Naive thymus-derived CD4-positive, alpha-beta T cell (primary cell): ENCODE data around the gene MPL. TPM values are rescaled to one million over a fixed set of nuclear protein-coding genes. Genes with fewer than 3 reads are reported as not detected.

Experiments
- ATAC-seq: fragments of 150-1000 bp; cut with Tn5 transposase; 2 replicates; pipeline ENCODE4 v1.10.0; 2021; ENCODE audit warnings: mild to moderate bottlenecking, moderate library complexity
- CTCF ChIA-PET: fragments of 350-600 bp; sonication (Branson Sonifier 250); formaldehyde crosslinking; loops from one replicate; lab custom pipeline; 2021; ENCODE audit warnings: antibody characterized with exemption; lab: Charles Lee
- POLR2A ChIA-PET: fragments of 350-600 bp; sonication (Branson Sonifier 250); formaldehyde crosslinking; loops from one replicate; lab custom pipeline; 2021; ENCODE audit warnings: antibody characterized with exemption, inconsistent platforms; lab: Charles Lee
- DNase-seq, 9 donors: peaks; one replicate each; pipeline versions ENCODE4 v3.0.0 to v3.0.0-alpha.2; 2020 to 2022; ENCODE audit warnings: mixed read lengths in 1 of 9
- H3K27ac ChIP-seq: one replicate; pipeline ENCODE4 v1.7.0; 2013; ENCODE audit warnings: mild to moderate bottlenecking, low read depth, low read length, moderate library complexity
- H3K27me3 ChIP-seq, 2 donors: one replicate each; pipeline ENCODE4 v1.7.0; 2013; ENCODE audit warnings: low read length in 2 of 2, mild to moderate bottlenecking in 2 of 2, moderate library complexity in 2 of 2; ENCODE audit not compliant: control insufficient read depth in 2 of 2, insufficient read depth in 2 of 2
- H3K36me3 ChIP-seq, 3 experiments: 1 replicate in 2 of 3; 2 replicates in 1 of 3; pipeline ENCODE4 v1.7.0; 2013; ENCODE audit warnings: low read length in 3 of 3, mild to moderate bottlenecking in 3 of 3, moderate library complexity in 1 of 3; ENCODE audit not compliant: insufficient read depth in 3 of 3, control insufficient read depth in 2 of 3
- H3K4me1 ChIP-seq, 2 donors: one replicate each; pipeline ENCODE4 v1.7.0; 2013; ENCODE audit warnings: low read length in 2 of 2, mild to moderate bottlenecking in 2 of 2, moderate library complexity in 1 of 2; ENCODE audit not compliant: control insufficient read depth in 2 of 2, insufficient read depth in 2 of 2
- H3K4me3 ChIP-seq: 2 replicates; pipeline ENCODE4 v1.7.0; 2013; ENCODE audit warnings: mild to moderate bottlenecking, low read length
- H3K9me3 ChIP-seq, 3 experiments: 1 replicate in 2 of 3; 2 replicates in 1 of 3; pipeline ENCODE4 v1.7.0; 2013; ENCODE audit warnings: low read length in 3 of 3; ENCODE audit not compliant: control insufficient read depth in 2 of 3
- H3K27ac Mint-ChIP-seq, 9 donors: one replicate each; pipeline ENCODE4 v1.8.0; 2020 to 2022; ENCODE audit warnings: mixed read lengths in 9 of 9, mild to moderate bottlenecking in 8 of 9, moderate library complexity in 5 of 9, inconsistent platforms in 2 of 9
- H3K27me3 Mint-ChIP-seq, 5 donors: one replicate each; pipeline ENCODE4 v1.8.0; 2021 to 2022; ENCODE audit warnings: mixed read lengths in 5 of 5, mild to moderate bottlenecking in 1 of 5
- H3K36me3 Mint-ChIP-seq, 5 donors: one replicate each; pipeline ENCODE4 v1.8.0; 2020 to 2022; ENCODE audit warnings: mixed read lengths in 5 of 5, mild to moderate bottlenecking in 3 of 5, inconsistent platforms in 1 of 5
- H3K4me1 Mint-ChIP-seq, 7 donors: one replicate each; pipeline ENCODE4 v1.8.0; 2020 to 2022; ENCODE audit warnings: mixed read lengths in 7 of 7, mild to moderate bottlenecking in 3 of 7, inconsistent platforms in 1 of 7
- H3K4me3 Mint-ChIP-seq, 10 donors: one replicate each; pipeline ENCODE4 v1.8.0; 2020 to 2022; ENCODE audit warnings: mild to moderate bottlenecking in 10 of 10, mixed read lengths in 10 of 10, moderate library complexity in 6 of 10, inconsistent platforms in 2 of 10
- H3K9me3 Mint-ChIP-seq, 11 donors: one replicate each; pipeline ENCODE4 v1.8.0; 2020 to 2022; ENCODE audit warnings: mixed read lengths in 11 of 11, mild to moderate bottlenecking in 4 of 11, inconsistent platforms in 1 of 11, moderate library complexity in 1 of 11
- intact Hi-C, 2 donors: fragments of 100-400 bp; cut with micrococcal nuclease; formaldehyde crosslinking; loops; one replicate each; pipeline ENCODE4 v1.15.1; 2023
- polyA plus RNA-seq, 2 donors: library from polyadenylated mRNA; unstranded; fragments of 300-500 nt; fragmentation: Illumina TruSeq; gene quantifications; one replicate each; pipeline ENCODE4 v1.2.3, GENCODE V29; 2021
- total RNA-seq, 6 experiments: library from RNA in 5 of 6; stranded (reverse) in 5 of 6; gene quantifications; 1 replicate in 5 of 6; 2 replicates in 1 of 6; pipeline ENCODE4 v1.2.3 and lab custom pipeline; 2021 to 2026

MPL gene
- total and polyA plus RNA-seq, 7 experiments from 2014 or later: 0.21 to 0.98 TPM; not detected in 5

GRCh38 chr1:43334453-43335205 is 3.0 kb upstream of the MPL start:
- intact Hi-C loops: no loop called here
- Histone ChIP-seq H3K27me3 (no peaks in the 10 kb centered on the region), H3K9me3 (no peaks in the 10 kb centered on the region), H3K4me1 (no peaks in the 10 kb centered on the region), H3K27ac (no peak overlapping the region), H3K36me3 (no peaks in the 10 kb centered on the region), H3K4me3 (no peak overlapping the region)
- H3K9me3 Mint-ChIP-seq: peaks cover 0 to 1% (median 0%) of the 10 kb centered on the region in 11 donors
- ATAC-seq: no peak
- H3K4me3 Mint-ChIP-seq: no peak overlapping the region
- no peak for DNase-seq
- no peaks in the 10 kb centered on the region for H3K27me3 Mint-ChIP-seq
- H3K36me3 Mint-ChIP-seq: no peaks in the 10 kb centered on the region
- H3K4me1 Mint-ChIP-seq: peaks cover 0 to 12% (median 5%) of the 10 kb centered on the region in 7 donors
- ChIA-PET POLR2A (no interaction called here), CTCF (no interaction called here)
- peak overlapping the region in 2 of 9 donors; percentile 37 to 43 for H3K27ac Mint-ChIP-seq

- no peak overlapping the region for H3K27ac ChIP-seq
- no peak overlapping the region for H3K4me3 Mint-ChIP-seq
- peaks cover 0 to 1% (median 0%) of the 10 kb centered on the region in 7 donors for H3K4me1 Mint-ChIP-seq
- no peak overlapping the region for H3K27ac Mint-ChIP-seq
- DNase-seq (no peak), ATAC-seq (no peak)
- ChIA-PET POLR2A (interaction anchor here (0.5 kb wide), 1 partner anchor 13 kb away, joined by 3 read pairs; no protein-coding TSS in a partner anchor), CTCF (no interaction called here)
- no peaks in the 10 kb centered on the region for H3K36me3 Mint-ChIP-seq
- H3K9me3 Mint-ChIP-seq: peaks cover 0 to 1% (median 0%) of the 10 kb centered on the region in 11 donors
- H3K4me3 ChIP-seq: no peak overlapping the region
- H3K9me3 ChIP-seq: no peaks in the 10 kb centered on the region
- H3K4me1 ChIP-seq: no peaks in the 10 kb centered on the region
- H3K27me3 ChIP-seq: no peaks in the 10 kb centered on the region
- H3K36me3 ChIP-seq: no peaks in the 10 kb centered on the region
- intact Hi-C loops: no loop called here
- peaks cover 0 to 5% (median 0%) of the 10 kb centered on the region in 5 donors for H3K27me3 Mint-ChIP-seq
These were observed 383 bp downstream of the MPL start for GRCh38 chr1:43338001-43338400.

- Histone ChIP-seq H3K9me3 (no peaks in the 10 kb centered on the region), H3K4me3 (no peak overlapping the region), H3K27me3 (no peaks in the 10 kb centered on the region), H3K27ac (no peak overlapping the region), H3K4me1 (no peaks in the 10 kb centered on the region), H3K36me3 (no peaks in the 10 kb centered on the region)
- DNase-seq (no peak), ATAC-seq (no peak)
- H3K9me3 Mint-ChIP-seq: peaks cover 0 to 1% (median 0%) of the 10 kb centered on the region in 11 donors
- CTCF ChIA-PET: no interaction called here
- H3K27me3 Mint-ChIP-seq: peaks cover 0 to 5% (median 0%) of the 10 kb centered on the region in 5 donors
- H3K36me3 Mint-ChIP-seq: no peaks in the 10 kb centered on the region
- intact Hi-C loops: no loop called here
- H3K4me1 Mint-ChIP-seq: peaks cover 0 to 3% (median 0%) of the 10 kb centered on the region in 7 donors
- H3K27ac Mint-ChIP-seq: no peak overlapping the region
- H3K4me3 Mint-ChIP-seq: no peak overlapping the region
- POLR2A ChIA-PET: no interaction called here
These were observed 2.1 kb downstream of the MPL start for GRCh38 chr1:43339584-43340232.

- peaks cover 0 to 3% (median 0%) of the 10 kb centered on the region in 7 donors for H3K4me1 Mint-ChIP-seq
- H3K9me3 Mint-ChIP-seq: no peaks in the 10 kb centered on the region
- ATAC-seq (no peak), DNase-seq (no peak)
- no peaks in the 10 kb centered on the region for H3K27me3 ChIP-seq
- H3K36me3 ChIP-seq: no peaks in the 10 kb centered on the region
- H3K4me3 ChIP-seq: no peak overlapping the region
- H3K4me1 ChIP-seq: no peaks in the 10 kb centered on the region
- H3K27ac ChIP-seq: no peak overlapping the region
- ChIA-PET POLR2A (no interaction called here), CTCF (no interaction called here)
- H3K4me3 Mint-ChIP-seq: no peak overlapping the region
- peaks cover 0 to 5% (median 0%) of the 10 kb centered on the region in 5 donors for H3K27me3 Mint-ChIP-seq
- intact Hi-C loops: no loop called here
- H3K27ac Mint-ChIP-seq: no peak overlapping the region
- H3K9me3 ChIP-seq: no peaks in the 10 kb centered on the region
- H3K36me3 Mint-ChIP-seq: no peaks in the 10 kb centered on the region
These were observed 2.9 kb downstream of the MPL start for GRCh38 chr1:43340559-43340958.

- H3K9me3 Mint-ChIP-seq: no peaks in the 10 kb centered on the region
- ATAC-seq: no peak
- DNase-seq: no peak
- Histone ChIP-seq H3K4me1 (no peaks in the 10 kb centered on the region), H3K27me3 (no peaks in the 10 kb centered on the region), H3K27ac (no peak overlapping the region), H3K36me3 (no peaks in the 10 kb centered on the region), H3K9me3 (no peaks in the 10 kb centered on the region), H3K4me3 (no peak overlapping the region)
- H3K27me3 Mint-ChIP-seq: peaks cover 0 to 5% (median 0%) of the 10 kb centered on the region in 5 donors
- CTCF ChIA-PET: no interaction called here
- peaks cover under 1 to 3% (median 3%) of the 10 kb centered on the region in 7 donors for H3K4me1 Mint-ChIP-seq
- peak overlapping the region in 1 of 9 donors; percentile 2 for H3K27ac Mint-ChIP-seq
- no peaks in the 10 kb centered on the region for H3K36me3 Mint-ChIP-seq
- no peak overlapping the region for H3K4me3 Mint-ChIP-seq
- POLR2A ChIA-PET: no interaction called here
- intact Hi-C loops: no loop called here
These were observed 6.7 kb downstream of the MPL start for GRCh38 chr1:43344267-43344850.

GRCh38 chr1:43345120-43345519 is 7.5 kb downstream of the MPL start:
- Histone ChIP-seq H3K36me3 (no peaks in the 10 kb centered on the region), H3K27ac (no peak overlapping the region), H3K27me3 (no peaks in the 10 kb centered on the region), H3K4me3 (no peak overlapping the region), H3K9me3 (no peaks in the 10 kb centered on the region), H3K4me1 (peaks cover 0 to 4% of the 10 kb centered on the region in 2 donors)
- Mint-ChIP-seq H3K27ac (no peak overlapping the region), H3K9me3 (no peaks in the 10 kb centered on the region), H3K27me3 (peaks cover 0 to 5% (median 0%) of the 10 kb centered on the region in 5 donors), H3K4me1 (peaks cover 5 to 11% (median 8%) of the 10 kb centered on the region in 7 donors), H3K36me3 (no peaks in the 10 kb centered on the region), H3K4me3 (no peak overlapping the region)
- no peak for DNase-seq
- intact Hi-C loops: no loop called here
- CTCF ChIA-PET: no interaction called here
- ATAC-seq: no peak
- POLR2A ChIA-PET: interaction anchor here (0.6 kb wide), 1 partner anchor 108 kb away, joined by 4 read pairs; no protein-coding TSS in a partner anchor
